ENCODE results near the gene SNAP29.
A peak's percentile ranks its signal among the peaks of the same experiment; 100 is the strongest.
"Not testable (repeated sequence)": the region's sequence is repeated elsewhere in the genome, so short reads cannot be mapped to it uniquely, and the experiment has no call there.

Gene SNAP29

GRCh38 chr22:20867179-20868024, 8.6 kb downstream of the SNAP29 start:
- DNase-seq, result no peak

GRCh38 chr22:20868025-20868962, 9.5 kb downstream of the SNAP29 start:
- DNase-seq, result no peak

GRCh38 chr22:20869234-20869633, 10.4 kb downstream of the SNAP29 start:
- no peak for DNase-seq

- no peak for DNase-seq
Measured at GRCh38 chr22:20873214-20873613, 14.4 kb downstream of the SNAP29 start.

GRCh38 chr22:20875296-20875695, 16.5 kb downstream of the SNAP29 start:
- no peak for DNase-seq

GRCh38 chr22:20877715-20878114, 18.9 kb downstream of the SNAP29 start:
- no peak for DNase-seq

- DNase-seq, result no peak
Measured at GRCh38 chr22:20881231-20881630, 22.4 kb downstream of the SNAP29 start.

- DNase-seq, result no peak
Measured at GRCh38 chr22:20881869-20882815, 23.3 kb downstream of the SNAP29 start.

GRCh38 chr22:20882855-20883254, 24.0 kb downstream of the SNAP29 start:
- no peak for DNase-seq

GRCh38 chr22:20884454-20884853, 25.6 kb downstream of the SNAP29 start:
- DNase-seq, result no peak

GRCh38 chr22:20885017-20885556, 26.3 kb downstream of the SNAP29 start:
- DNase-seq, result no peak

- peak; percentile 26 for DNase-seq
Measured at GRCh38 chr22:20885557-20886323, 26.9 kb downstream of the SNAP29 start.

- DNase-seq, result no peak
Measured at GRCh38 chr22:20887375-20887774, 28.6 kb downstream of the SNAP29 start.

- no peak for DNase-seq
Measured at GRCh38 chr22:20889025-20889704, 30.4 kb downstream of the SNAP29 start.

GRCh38 chr22:20889904-20890540, 31.2 kb downstream of the SNAP29 start:
- no peak for DNase-seq

GRCh38 chr22:20890975-20891374, 32.2 kb downstream of the SNAP29 start:
- no peak for DNase-seq

- not testable (repeated sequence) for DNase-seq
Measured at GRCh38 chr22:20897737-20898136, 38.9 kb downstream of the SNAP29 start.

- no peak for DNase-seq
Measured at GRCh38 chr22:20899827-20900423, 41.1 kb downstream of the SNAP29 start.

- DNase-seq, result not testable (repeated sequence)
Measured at GRCh38 chr22:20901093-20902033, 42.6 kb downstream of the SNAP29 start.
